Measurements from ENCODE around the gene VRK1. TPM values are rescaled to one million over a fixed set of nuclear protein-coding genes. Genes with fewer than 3 reads are reported as not detected.
"Not testable (repeated sequence)": the region's sequence is repeated elsewhere in the genome, so short reads cannot be mapped to it uniquely, and the experiment has no call there.

The VRK1 gene
- total and polyA plus RNA-seq, 7 experiments from 2014 or later, result 28.5 to 52.2 (median 40.7) TPM

GRCh38 chr14:96874127-96874526 lies 76.9 kb downstream of the VRK1 start:
- Mint-ChIP-seq H3K27me3 (no peaks in the 10 kb centered on the region), H3K4me3 (no peak overlapping the region), H3K9me3 (no peaks in the 10 kb centered on the region), H3K4me1 (no peaks in the 10 kb centered on the region), H3K27ac (no peak overlapping the region), H3K36me3 (peaks cover 4 to 43% (median 28%) of the 10 kb centered on the region in 5 donors)
- CTCF ChIA-PET, result no interaction called here
- Histone ChIP-seq H3K4me3 (ENCODE audit: low read length) (no peak overlapping the region), H3K9me3 (ENCODE audit: control insufficient read depth in 2 of 3, low read length in 3 of 3) (no peaks in the 10 kb centered on the region), H3K27me3 (ENCODE audit: control insufficient read depth in 2 of 2, insufficient read depth in 2 of 2, low read length in 2 of 2) (no peaks in the 10 kb centered on the region), H3K36me3 (ENCODE audit: control insufficient read depth in 2 of 3, insufficient read depth in 3 of 3, low read length in 3 of 3) (peaks cover 0 to 3% (median 3%) of the 10 kb centered on the region in 3 experiments), H3K4me1 (ENCODE audit: control insufficient read depth in 2 of 2, insufficient read depth in 2 of 2, low read length in 2 of 2) (no peaks in the 10 kb centered on the region), H3K27ac (ENCODE audit: low read depth, low read length) (no peak overlapping the region)
- DNase-seq (no peak), ATAC-seq (no peak)
- POLR2A ChIA-PET, result no interaction called here
- intact Hi-C loops (cut with micrococcal nuclease), result no loop called here

GRCh38 chr14:96876747-96877146 lies 79.6 kb downstream of the VRK1 start:
- Histone ChIP-seq H3K4me1 (ENCODE audit: control insufficient read depth in 2 of 2, insufficient read depth in 2 of 2, low read length in 2 of 2) (no peaks in the 10 kb centered on the region), H3K9me3 (ENCODE audit: control insufficient read depth in 2 of 3, low read length in 3 of 3) (no peaks in the 10 kb centered on the region), H3K27ac (ENCODE audit: low read depth, low read length) (no peak overlapping the region), H3K36me3 (ENCODE audit: control insufficient read depth in 2 of 3, insufficient read depth in 3 of 3, low read length in 3 of 3) (peaks cover 0 to 3% (median 3%) of the 10 kb centered on the region in 3 experiments), H3K4me3 (ENCODE audit: low read length) (no peak overlapping the region), H3K27me3 (ENCODE audit: control insufficient read depth in 2 of 2, insufficient read depth in 2 of 2, low read length in 2 of 2) (no peaks in the 10 kb centered on the region)
- no peaks in the 10 kb centered on the region for H3K27me3 Mint-ChIP-seq
- no peak overlapping the region for H3K4me3 Mint-ChIP-seq
- ChIA-PET CTCF (interaction anchor here (0.6 kb wide), 1 partner anchor 42 kb away, joined by 3 read pairs; no protein-coding TSS in a partner anchor), POLR2A (no interaction called here)
- ATAC-seq, result no peak
- DNase-seq, result no peak
- H3K27ac Mint-ChIP-seq, result no peak overlapping the region
- H3K36me3 Mint-ChIP-seq, result peaks cover 7 to 52% (median 36%) of the 10 kb centered on the region in 5 donors
- H3K4me1 Mint-ChIP-seq, result peaks cover 0 to 6% (median 0%) of the 10 kb centered on the region in 7 donors
- intact Hi-C loops (cut with micrococcal nuclease), result no loop called here
- H3K9me3 Mint-ChIP-seq, result peaks cover 0 to 4% (median 0%) of the 10 kb centered on the region in 11 donors

- Mint-ChIP-seq H3K27ac (no peak overlapping the region), H3K9me3 (peaks cover 0 to 15% (median 3%) of the 10 kb centered on the region in 11 donors), H3K27me3 (no peaks in the 10 kb centered on the region), H3K4me1 (peaks cover 0 to 6% (median 0%) of the 10 kb centered on the region in 7 donors), H3K36me3 (peaks cover 7 to 45% (median 33%) of the 10 kb centered on the region in 5 donors), H3K4me3 (no peak overlapping the region)
- Histone ChIP-seq H3K27me3 (ENCODE audit: control insufficient read depth in 2 of 2, insufficient read depth in 2 of 2, low read length in 2 of 2) (no peaks in the 10 kb centered on the region), H3K27ac (ENCODE audit: low read depth, low read length) (no peak overlapping the region), H3K4me3 (ENCODE audit: low read length) (no peak overlapping the region), H3K36me3 (ENCODE audit: control insufficient read depth in 2 of 3, insufficient read depth in 3 of 3, low read length in 3 of 3) (peaks cover 0 to 3% (median 0%) of the 10 kb centered on the region in 3 experiments), H3K4me1 (ENCODE audit: control insufficient read depth in 2 of 2, insufficient read depth in 2 of 2, low read length in 2 of 2) (no peaks in the 10 kb centered on the region), H3K9me3 (ENCODE audit: control insufficient read depth in 2 of 3, low read length in 3 of 3) (no peaks in the 10 kb centered on the region)
- ATAC-seq (no peak), DNase-seq (no peak)
- intact Hi-C loops (cut with micrococcal nuclease), result no loop called here
- CTCF ChIA-PET, result no interaction called here
- POLR2A ChIA-PET, result no interaction called here
Observed at GRCh38 chr14:96881713-96882112, 84.5 kb downstream of the VRK1 start.

- intact Hi-C loops (cut with micrococcal nuclease); H3K27me3 Mint-ChIP-seq; H3K4me3 ChIP-seq (ENCODE audit: low read length); H3K27me3 ChIP-seq (ENCODE audit: control insufficient read depth in 2 of 2, insufficient read depth in 2 of 2, low read length in 2 of 2); H3K27ac ChIP-seq (ENCODE audit: low read depth, low read length); CTCF ChIA-PET; H3K4me1 ChIP-seq (ENCODE audit: control insufficient read depth in 2 of 2, insufficient read depth in 2 of 2, low read length in 2 of 2); ATAC-seq; H3K36me3 ChIP-seq (ENCODE audit: control insufficient read depth in 2 of 3, insufficient read depth in 3 of 3, low read length in 3 of 3); H3K27ac Mint-ChIP-seq; H3K9me3 ChIP-seq (ENCODE audit: control insufficient read depth in 2 of 3, low read length in 3 of 3); DNase-seq; H3K4me3 Mint-ChIP-seq; POLR2A ChIA-PET: not testable (repeated sequence)
- Mint-ChIP-seq H3K4me1 (peaks cover 0 to 11% (median 0%) of the 10 kb centered on the region in 7 donors), H3K9me3 (peaks cover 0 to 15% (median 3%) of the 10 kb centered on the region in 11 donors), H3K36me3 (peaks cover 4 to 46% (median 30%) of the 10 kb centered on the region in 5 donors)
Observed at GRCh38 chr14:96883974-96884373, 86.8 kb downstream of the VRK1 start.

GRCh38 chr14:96888158-96888557 lies 91.0 kb downstream of the VRK1 start:
- H3K27me3 Mint-ChIP-seq, result no peaks in the 10 kb centered on the region
- H3K4me3 ChIP-seq (ENCODE audit: low read length), result no peak overlapping the region
- H3K9me3 Mint-ChIP-seq, result peaks cover 0 to 5% (median 2%) of the 10 kb centered on the region in 11 donors
- peaks cover 0 to 11% (median 5%) of the 10 kb centered on the region in 7 donors for H3K4me1 Mint-ChIP-seq
- no peaks in the 10 kb centered on the region for H3K36me3 ChIP-seq (ENCODE audit: control insufficient read depth in 2 of 3, insufficient read depth in 3 of 3, low read length in 3 of 3)
- H3K27ac ChIP-seq (ENCODE audit: low read depth, low read length), result no peak overlapping the region
- ChIA-PET CTCF (no interaction called here), POLR2A (no interaction called here)
- intact Hi-C loops (cut with micrococcal nuclease), result no loop called here
- no peak overlapping the region for H3K4me3 Mint-ChIP-seq
- no peak for DNase-seq
- H3K27ac Mint-ChIP-seq, result peak overlapping the region in 1 of 9 donors; percentile 41
- ATAC-seq, result no peak
- H3K36me3 Mint-ChIP-seq, result peaks cover 0 to 23% (median 9%) of the 10 kb centered on the region in 5 donors
- no peaks in the 10 kb centered on the region for H3K27me3 ChIP-seq (ENCODE audit: control insufficient read depth in 2 of 2, insufficient read depth in 2 of 2, low read length in 2 of 2)
- no peaks in the 10 kb centered on the region for H3K9me3 ChIP-seq (ENCODE audit: control insufficient read depth in 2 of 3, low read length in 3 of 3)
- no peaks in the 10 kb centered on the region for H3K4me1 ChIP-seq (ENCODE audit: control insufficient read depth in 2 of 2, insufficient read depth in 2 of 2, low read length in 2 of 2)

GRCh38 chr14:96888593-96888992 lies 91.4 kb downstream of the VRK1 start:
- intact Hi-C loops (cut with micrococcal nuclease), result no loop called here
- no peak for DNase-seq

GRCh38 chr14:96889091-96889490 lies 91.9 kb downstream of the VRK1 start:
- ATAC-seq (no peak), DNase-seq (no peak)
- H3K27ac Mint-ChIP-seq, result no peak overlapping the region
- Histone ChIP-seq H3K27me3 (ENCODE audit: control insufficient read depth in 2 of 2, insufficient read depth in 2 of 2, low read length in 2 of 2) (no peaks in the 10 kb centered on the region), H3K9me3 (ENCODE audit: control insufficient read depth in 2 of 3, low read length in 3 of 3) (no peaks in the 10 kb centered on the region), H3K36me3 (ENCODE audit: control insufficient read depth in 2 of 3, insufficient read depth in 3 of 3, low read length in 3 of 3) (no peaks in the 10 kb centered on the region), H3K27ac (ENCODE audit: low read depth, low read length) (no peak overlapping the region), H3K4me3 (ENCODE audit: low read length) (no peak overlapping the region), H3K4me1 (ENCODE audit: control insufficient read depth in 2 of 2, insufficient read depth in 2 of 2, low read length in 2 of 2) (no peaks in the 10 kb centered on the region)
- POLR2A ChIA-PET, result no interaction called here
- H3K4me3 Mint-ChIP-seq, result no peak overlapping the region
- intact Hi-C loops (cut with micrococcal nuclease), result no loop called here
- peaks cover 0 to 5% (median 0%) of the 10 kb centered on the region in 11 donors for H3K9me3 Mint-ChIP-seq
- H3K36me3 Mint-ChIP-seq, result peaks cover 0 to 24% (median 12%) of the 10 kb centered on the region in 5 donors
- no peaks in the 10 kb centered on the region for H3K27me3 Mint-ChIP-seq
- peaks cover 5 to 18% (median 11%) of the 10 kb centered on the region in 7 donors for H3K4me1 Mint-ChIP-seq
- CTCF ChIA-PET, result no interaction called here

More at GRCh38 chr14:96888593-96888992, 91.4 kb downstream of the VRK1 start:
- H3K27me3 Mint-ChIP-seq, result no peaks in the 10 kb centered on the region
- ChIA-PET CTCF (no interaction called here), POLR2A (no interaction called here)
- H3K4me1 Mint-ChIP-seq, result peaks cover under 1 to 13% (median 7%) of the 10 kb centered on the region in 7 donors
- Histone ChIP-seq H3K27ac (ENCODE audit: low read depth, low read length) (no peak overlapping the region), H3K4me1 (ENCODE audit: control insufficient read depth in 2 of 2, insufficient read depth in 2 of 2, low read length in 2 of 2) (no peaks in the 10 kb centered on the region), H3K4me3 (ENCODE audit: low read length) (no peak overlapping the region), H3K36me3 (ENCODE audit: control insufficient read depth in 2 of 3, insufficient read depth in 3 of 3, low read length in 3 of 3) (no peaks in the 10 kb centered on the region), H3K27me3 (ENCODE audit: control insufficient read depth in 2 of 2, insufficient read depth in 2 of 2, low read length in 2 of 2) (no peaks in the 10 kb centered on the region), H3K9me3 (ENCODE audit: control insufficient read depth in 2 of 3, low read length in 3 of 3) (no peaks in the 10 kb centered on the region)
- peaks cover 0 to 23% (median 9%) of the 10 kb centered on the region in 5 donors for H3K36me3 Mint-ChIP-seq
- H3K4me3 Mint-ChIP-seq, result no peak overlapping the region
- peaks cover 0 to 5% (median 2%) of the 10 kb centered on the region in 11 donors for H3K9me3 Mint-ChIP-seq
- no peak for ATAC-seq
- H3K27ac Mint-ChIP-seq, result no peak overlapping the region

Measured in naive thymus-derived CD4-positive, alpha-beta T cell (primary cell).